CMK (cell line): ENCODE results near the gene KRTAP5-2.
"Not testable (repeated sequence)": the region's sequence is repeated elsewhere in the genome, so short reads cannot be mapped to it uniquely, and the experiment has no call there.

Source experiments
- DNase-seq: peaks from one replicate; pipeline ENCODE4 v3.0.0-alpha.2; 2010; ENCODE audit warnings: low read depth

The KRTAP5-2 gene

GRCh38 chr11:1628506-1629325, 30.6 kb upstream of the KRTAP5-2 start:
- DNase-seq, result no peak

DNA sequence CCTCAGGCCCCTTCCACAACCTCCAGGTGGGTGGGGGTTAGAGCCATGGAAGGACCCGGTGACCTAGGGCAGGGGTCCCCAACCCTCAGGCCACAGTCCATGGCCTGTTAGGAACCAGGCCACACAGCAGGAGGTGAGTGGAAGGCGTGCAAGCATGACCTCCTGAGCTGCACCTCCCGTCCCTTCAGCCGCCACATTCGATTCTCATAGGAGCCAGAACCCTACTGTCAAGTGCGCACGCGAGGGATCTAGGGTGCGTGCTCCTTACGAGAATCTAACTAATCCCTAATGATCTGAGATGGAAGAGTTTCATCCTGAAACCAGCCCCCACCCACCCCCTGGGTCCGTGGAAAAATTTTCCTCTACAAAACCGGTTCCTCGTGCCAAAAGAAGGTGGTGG, 27.4 kb upstream of the KRTAP5-2 start:
- DNase-seq, result no peak

- DNase-seq, result no peak
These were observed 26.5 kb upstream of the KRTAP5-2 start for GRCh38 chr11:1624621-1625020.

DNA sequence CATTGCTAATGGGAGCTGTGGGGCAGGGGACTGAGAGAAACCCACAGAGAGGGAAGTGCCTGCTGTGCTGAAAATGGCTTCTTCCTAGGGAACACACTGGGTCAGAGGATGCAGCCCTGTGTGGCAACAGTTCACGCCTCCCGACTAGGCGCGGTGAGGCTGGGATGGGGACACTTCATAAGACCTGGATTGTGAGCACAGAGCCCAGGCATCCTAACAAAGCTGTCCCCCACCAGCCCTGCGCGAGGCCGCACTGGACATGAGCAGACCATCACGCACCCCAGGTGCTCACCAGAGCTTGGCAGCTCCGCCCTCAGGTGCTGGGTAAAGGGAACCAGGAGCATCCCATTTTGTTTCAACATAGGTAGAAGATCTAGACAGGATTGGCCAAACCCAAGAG, 25.6 kb upstream of the KRTAP5-2 start:
- DNase-seq, result no peak

- DNase-seq, result no peak
These were observed 24.0 kb upstream of the KRTAP5-2 start, which contains the start of gene KRTAP5-4 for GRCh38 chr11:1622086-1622485. Gene KRTAP5-4, minus strand, starts transcription at chr11:1622138. Its CDS starts 45 bp downstream, at chr11:1622093.

DNA sequence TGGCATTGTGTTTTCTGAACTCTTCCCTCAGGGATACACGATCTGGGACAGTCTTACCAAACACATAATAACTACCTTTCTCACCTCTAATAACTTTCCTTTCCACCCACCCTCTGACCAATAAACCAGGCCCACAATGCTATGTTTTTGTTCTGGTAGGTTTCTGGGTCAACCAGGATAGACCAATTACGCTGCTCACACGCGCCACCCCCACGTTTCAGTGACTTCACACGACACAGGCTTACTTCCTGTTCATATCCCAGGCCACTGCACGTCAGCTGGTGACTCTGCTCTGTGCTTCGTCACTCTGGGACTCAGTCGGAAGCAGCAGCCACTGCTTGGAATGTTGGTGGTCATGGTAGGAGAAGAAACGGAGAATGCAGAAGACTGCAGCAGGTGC, 21.4 kb upstream of the KRTAP5-2 start:
- DNase-seq, result no peak

- no peak for DNase-seq
These were observed 20.1 kb upstream of the KRTAP5-2 start for GRCh38 chr11:1618231-1618630.

GRCh38 chr11:1608363-1608762, 10.3 kb upstream of the KRTAP5-2 start, which contains the start of gene KRTAP5-3:
Gene KRTAP5-3, minus strand, starts transcription at chr11:1608463. Its CDS starts 78 bp downstream, at chr11:1608385.
- DNase-seq, result no peak

DNA sequence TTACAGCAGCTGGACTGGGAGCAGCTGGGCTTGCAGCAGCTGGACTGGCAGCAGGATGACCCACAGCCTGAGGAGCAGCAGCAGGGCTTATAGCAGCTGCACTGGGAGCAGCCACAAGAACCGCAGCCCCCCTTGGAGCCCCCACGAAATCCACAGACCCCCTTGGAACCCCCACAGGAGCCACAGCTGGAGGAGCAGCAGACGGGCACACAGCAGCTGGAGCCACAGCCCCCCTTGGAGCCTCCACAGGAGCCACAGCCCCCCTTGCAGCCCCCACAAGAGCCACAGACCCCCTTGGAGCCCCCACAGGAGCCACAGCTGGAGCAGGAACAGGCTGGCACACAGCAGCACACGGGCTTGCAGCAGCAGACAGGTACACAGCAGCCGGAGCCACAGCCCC, 9.8 kb upstream of the KRTAP5-2 start:
- DNase-seq, result not testable (repeated sequence)

DNA sequence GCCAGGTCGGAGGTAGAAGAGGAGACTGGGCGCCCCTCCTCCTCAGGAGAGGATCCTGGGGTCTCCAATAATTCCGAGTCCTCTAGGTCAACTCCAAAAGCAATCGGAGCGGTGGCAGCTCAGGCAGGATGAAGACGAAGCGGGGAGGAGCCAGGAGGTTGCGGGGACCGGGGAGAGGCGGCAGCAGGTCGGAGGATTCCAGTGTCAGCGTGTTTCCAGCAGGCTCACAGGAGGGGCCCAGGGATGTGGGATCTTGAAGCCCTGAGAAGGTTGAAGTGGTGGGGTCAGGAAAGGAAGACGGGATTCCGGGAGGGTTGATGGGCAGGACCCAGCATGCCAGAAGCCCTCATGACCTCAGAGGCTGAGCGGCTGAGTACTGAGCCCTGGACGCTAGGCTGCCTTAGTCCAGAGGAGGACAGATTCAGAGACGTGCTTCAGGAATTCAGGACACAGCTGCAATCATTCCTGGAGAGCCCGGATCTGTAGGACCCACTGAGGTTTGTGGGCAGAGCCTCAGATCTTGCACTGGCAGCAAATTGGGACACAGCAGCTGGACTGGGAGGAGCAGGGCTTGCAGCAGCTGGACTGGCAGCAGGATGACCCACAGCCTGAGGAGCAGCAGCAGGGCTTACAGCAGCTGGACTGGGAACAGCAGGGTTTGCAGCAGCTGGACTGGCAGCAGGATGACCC, 9.2 kb upstream of the KRTAP5-2 start:
- DNase-seq, result not testable (repeated sequence)

DNA sequence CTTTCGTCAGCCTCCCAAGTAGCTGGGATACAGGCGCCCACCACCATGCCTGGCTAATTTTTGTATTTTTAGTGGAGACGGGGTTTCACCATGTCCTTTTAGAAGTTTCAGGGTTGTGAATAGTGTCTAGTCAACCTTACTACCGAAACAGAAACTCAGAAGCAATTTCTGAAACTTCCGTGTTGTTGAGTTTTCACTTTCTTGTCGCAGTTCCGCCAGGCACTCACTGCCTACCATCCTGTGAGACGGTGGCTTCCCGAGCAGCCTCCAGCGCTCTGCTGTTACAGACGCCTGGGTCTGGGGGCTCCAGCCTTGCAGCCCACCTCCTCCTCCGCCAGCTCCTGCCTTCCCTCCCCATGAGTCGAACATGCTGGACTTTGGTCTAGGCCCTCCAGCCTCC, 7.8 kb upstream of the KRTAP5-2 start:
- DNase-seq, result not testable (repeated sequence)

GRCh38 chr11:1604711-1605110, 6.6 kb upstream of the KRTAP5-2 start:
- DNase-seq, result no peak

GRCh38 chr11:1604181-1604580, 6.1 kb upstream of the KRTAP5-2 start:
- DNase-seq, result no peak

DNA sequence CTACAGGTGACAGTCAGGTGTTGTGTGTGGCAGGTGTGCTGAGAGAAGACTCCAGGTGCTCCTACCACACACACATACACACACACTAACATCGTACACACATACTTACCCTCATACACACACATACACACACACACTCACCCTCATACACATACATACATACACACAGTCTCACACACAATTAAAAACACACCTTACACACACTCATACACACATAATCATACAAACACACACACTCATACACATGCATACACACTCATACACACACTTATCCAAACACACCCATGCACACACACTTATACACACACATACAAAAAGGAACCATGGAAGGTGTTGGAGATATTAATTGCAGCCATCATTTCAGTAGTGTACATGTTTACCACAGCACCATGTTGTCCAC, 5.5 kb upstream of the KRTAP5-2 start:
- no peak for DNase-seq

GRCh38 chr11:1601663-1602062, 3.6 kb upstream of the KRTAP5-2 start:
- DNase-seq, result not testable (repeated sequence)

DNA sequence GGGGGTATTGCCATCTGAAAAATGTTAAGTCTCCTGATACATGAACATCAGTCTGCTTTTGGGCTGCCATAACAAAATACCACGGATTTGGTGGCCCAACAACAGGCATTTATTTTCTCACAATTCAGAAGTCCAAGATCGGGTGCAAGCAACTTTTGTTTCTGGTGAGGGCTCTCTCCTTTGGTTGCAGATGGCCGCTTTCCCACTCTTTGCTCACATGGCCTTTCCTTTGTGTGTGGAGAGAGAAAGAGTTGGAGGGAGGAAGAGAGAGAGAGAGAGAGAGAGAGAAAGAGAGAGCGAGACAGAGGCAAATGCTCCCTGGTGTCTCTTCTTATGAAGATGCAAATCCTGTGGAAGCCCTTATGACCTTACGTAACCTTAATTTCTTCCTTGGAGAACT, 2.5 kb upstream of the KRTAP5-2 start:
- DNase-seq, result no peak

DNA sequence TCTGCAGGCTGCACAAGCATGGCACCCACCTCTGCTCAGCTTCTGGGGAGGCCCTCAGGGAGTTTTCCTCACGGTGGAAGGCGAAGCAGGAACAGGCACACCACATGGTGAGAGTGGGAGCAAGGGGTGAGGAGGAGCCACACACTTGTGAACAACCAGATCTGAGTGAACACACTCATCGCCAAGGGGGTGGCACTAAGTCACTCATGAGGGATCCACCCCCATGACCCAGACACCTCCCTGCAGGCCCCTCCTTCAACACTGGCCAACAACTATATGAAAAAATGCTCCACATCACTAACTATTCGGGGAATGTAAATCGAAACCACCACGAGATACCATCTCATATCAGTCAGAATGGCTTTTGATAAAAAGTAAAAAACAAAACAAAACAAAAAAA, 722 bp upstream of the KRTAP5-2 start:
- DNase-seq, result no peak

DNA sequence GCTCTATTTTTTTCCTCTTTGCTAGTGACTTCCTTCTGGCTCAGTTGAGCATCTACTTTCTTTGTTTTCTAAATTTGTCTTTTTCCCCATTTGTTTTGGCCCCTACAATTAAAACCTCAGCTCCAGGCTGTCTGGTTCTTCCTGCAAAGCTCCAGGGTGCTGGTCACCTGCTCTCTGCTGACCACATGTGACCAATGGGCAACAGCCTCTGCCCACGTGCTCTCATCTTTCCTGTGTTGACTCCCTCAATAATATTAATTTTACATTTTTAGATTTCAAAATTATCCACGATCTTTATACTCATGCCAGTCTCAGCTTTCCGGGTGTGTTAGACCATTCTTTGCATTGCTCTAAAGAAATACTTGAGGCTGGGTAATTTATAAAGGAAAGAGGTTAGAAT, 312 bp upstream of the KRTAP5-2 start:
- not testable (repeated sequence) for DNase-seq

GRCh38 chr11:1597331-1597993, 632 bp downstream of the KRTAP5-2 start:
- DNase-seq, result no peak

GRCh38 chr11:1596576-1597121, 1.4 kb downstream of the KRTAP5-2 start:
- DNase-seq, result not testable (repeated sequence)

- not testable (repeated sequence) for DNase-seq
These were observed 2.0 kb downstream of the KRTAP5-2 start for GRCh38 chr11:1595994-1596575.

DNA sequence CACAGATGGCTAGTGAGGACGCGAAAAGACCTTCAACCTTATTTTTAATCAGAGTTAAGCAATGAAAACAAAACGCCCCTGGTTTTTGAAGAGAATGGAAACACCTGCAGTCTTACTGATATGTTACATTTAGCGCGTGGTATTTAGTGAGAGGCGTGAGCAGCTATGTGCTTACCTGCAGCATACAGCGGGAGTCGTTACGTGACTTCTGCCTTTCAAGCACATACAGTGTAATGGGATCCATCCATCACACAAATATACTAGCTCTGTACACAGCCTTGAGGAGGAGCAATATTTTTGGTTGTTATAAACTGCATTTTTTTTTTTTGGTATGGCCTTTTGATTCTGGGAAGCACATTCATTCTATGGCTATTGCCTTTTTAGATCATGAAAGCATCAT, 5.5 kb downstream of the KRTAP5-2 start:
- no peak for DNase-seq
